Thymus (tissue), 11 donors: Measurements from ENCODE around the gene SIL1. TPM values are rescaled to one million over a fixed set of nuclear protein-coding genes. Genes with fewer than 3 reads are reported as not detected.

ENCODE experiments used
- DNase-seq, 9 donors: peaks; one replicate each; pipeline ENCODE4 v3.0.0-alpha.2; 2013; ENCODE audit warnings: low spot score in 9 of 9, low read depth in 6 of 9, missing footprints in 1 of 9
- H3K27ac ChIP-seq, 2 donors: one replicate each; pipeline ENCODE4 v1.5.1; 2013; ENCODE audit warnings: control low read depth in 1 of 2, low read depth in 1 of 2, low read length in 1 of 2, mild to moderate bottlenecking in 1 of 2, moderate library complexity in 1 of 2
- H3K27me3 ChIP-seq, 2 donors: one replicate each; pipeline ENCODE4 v1.5.1; 2013; ENCODE audit warnings: low read length in 1 of 2; ENCODE audit not compliant: control insufficient read depth in 2 of 2, insufficient read depth in 1 of 2
- H3K36me3 ChIP-seq, 2 donors: one replicate each; pipeline ENCODE4 v1.5.1; 2013; ENCODE audit warnings: low read length in 1 of 2, mild to moderate bottlenecking in 1 of 2, moderate library complexity in 1 of 2; ENCODE audit not compliant: control insufficient read depth in 2 of 2, insufficient read depth in 2 of 2
- H3K4me1 ChIP-seq, 2 donors: one replicate each; pipeline ENCODE4 v1.5.1; 2013; ENCODE audit warnings: low read length in 2 of 2; ENCODE audit not compliant: control insufficient read depth in 2 of 2, insufficient read depth in 2 of 2
- H3K4me3 ChIP-seq, 2 donors: one replicate each; pipeline ENCODE4 v1.5.1; 2013; ENCODE audit warnings: low read length in 2 of 2, control low read depth in 1 of 2, mild to moderate bottlenecking in 1 of 2
- H3K9me3 ChIP-seq, 2 donors: one replicate each; pipeline ENCODE4 v1.5.1; 2013; ENCODE audit warnings: low read length in 1 of 2, mild to moderate bottlenecking in 1 of 2; ENCODE audit not compliant: control insufficient read depth in 2 of 2, insufficient read depth in 1 of 2
- WGBS: extraction: QIAGEN DNeasy Blood & Tissue Kit; methylation state at CpG from one replicate; pipeline ENCODE4 v1.1.7; 2013; 5-methylcytosine and 5-hydroxymethylcytosine counted together
- polyA plus RNA-seq: library from polyadenylated mRNA; stranded (reverse); fragments of 200-250 nt; gene quantifications from one replicate; pipeline ENCODE4 v1.2.3, GENCODE V29; 2013
- total RNA-seq: library from RNA; stranded (reverse); fragments of 120-200 nt; gene quantifications from one replicate; pipeline ENCODE4 v1.2.4, GENCODE V29; 2013
- donor health status: healthy.

Gene SIL1
- total and polyA plus RNA-seq, 2 donors = 17.0 to 30.2 TPM

DNA sequence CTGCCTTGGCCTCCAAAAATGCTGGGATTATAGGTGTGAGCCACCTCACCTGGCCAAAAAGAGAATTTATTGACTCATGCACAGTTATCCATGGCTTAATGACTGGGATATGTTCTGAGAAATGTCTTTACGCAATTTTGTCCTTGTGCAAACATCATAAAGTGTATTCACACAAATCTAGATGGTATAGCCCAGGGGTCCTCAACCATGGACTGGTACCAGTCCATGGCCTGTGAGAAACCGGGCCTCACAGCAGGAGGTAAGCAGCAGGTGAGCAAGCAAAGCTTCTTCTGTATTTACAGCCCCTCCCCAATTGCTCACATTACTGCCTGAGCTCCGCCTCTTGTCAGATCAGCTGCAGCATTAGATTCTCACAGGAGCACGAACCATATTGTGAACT lies 12.4 kb upstream of the SIL1 start:
- Histone ChIP-seq H3K9me3 (no peaks in the 10 kb centered on the region), H3K4me3 (no peak overlapping the region), H3K36me3 (no peaks in the 10 kb centered on the region), H3K27me3 (no peaks in the 10 kb centered on the region), H3K4me1 (no peaks in the 10 kb centered on the region), H3K27ac (no peak overlapping the region)
- WGBS = 93% methylated on average over 4 of the region's 4 CpGs
- DNase-seq = no peak

DNA sequence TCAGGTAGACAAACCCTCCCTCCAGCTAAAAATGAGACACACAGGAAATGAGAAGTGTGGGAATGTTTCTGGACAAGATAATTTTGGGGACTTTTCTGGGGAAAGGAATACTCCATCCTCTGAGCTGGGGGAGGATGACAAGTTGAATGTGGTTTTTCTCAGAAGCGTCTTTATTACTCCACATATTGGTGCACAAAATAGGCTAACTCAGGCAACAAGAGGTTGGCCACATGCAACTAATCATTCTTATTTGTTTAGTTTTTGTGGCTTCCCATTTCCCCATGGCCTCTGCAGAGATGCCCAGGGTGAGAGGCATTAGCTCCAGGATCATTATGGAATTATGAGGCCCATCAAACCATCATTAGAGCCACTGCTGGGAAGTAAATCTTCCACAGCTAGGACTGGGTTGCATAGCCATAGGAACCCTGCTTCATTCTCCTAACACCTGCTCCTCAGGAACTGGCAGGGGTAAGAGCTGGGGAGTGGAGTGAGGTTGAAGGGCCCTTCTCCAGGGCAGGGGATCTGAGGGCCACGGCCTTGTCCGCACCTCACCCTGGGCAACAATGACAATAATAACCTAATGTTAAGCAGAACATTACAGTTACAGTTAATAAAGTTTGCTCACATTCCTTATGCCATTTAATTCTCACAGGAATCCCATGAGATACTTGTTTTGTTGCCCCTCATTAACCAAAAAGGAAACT lies 9.3 kb upstream of the SIL1 start:
- Histone ChIP-seq H3K36me3 (no peaks in the 10 kb centered on the region), H3K4me1 (peaks cover 0 to 8% of the 10 kb centered on the region in 2 donors), H3K27me3 (no peaks in the 10 kb centered on the region), H3K9me3 (no peaks in the 10 kb centered on the region), H3K4me3 (no peak overlapping the region), H3K27ac (no peak overlapping the region)
- no peak for DNase-seq
- WGBS = 95% methylated on average over 3 of the region's 3 CpGs

DNA sequence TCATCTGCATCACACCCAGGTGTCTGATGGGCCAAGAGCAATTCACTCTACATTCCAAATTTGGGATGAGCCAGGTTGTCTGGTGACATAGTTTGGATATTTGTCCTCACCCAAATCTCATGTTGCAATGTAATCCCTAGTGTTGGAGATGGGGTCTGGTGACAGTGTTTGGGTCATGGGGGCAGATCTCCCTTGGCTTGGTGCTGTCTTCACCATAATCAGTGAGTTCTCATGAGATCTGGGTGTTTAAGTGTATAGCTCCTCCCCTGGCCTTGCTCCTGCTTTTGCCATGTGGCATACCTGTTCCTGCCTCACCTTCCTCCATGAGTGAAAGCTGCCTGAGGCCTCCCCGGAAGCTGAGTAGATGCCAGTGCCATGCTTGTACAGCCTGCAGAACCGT lies 7.4 kb upstream of the SIL1 start:
- peaks cover 0 to 8% of the 10 kb centered on the region in 2 donors for H3K4me1 ChIP-seq
- H3K36me3 ChIP-seq = no peaks in the 10 kb centered on the region
- H3K27ac ChIP-seq = no peak overlapping the region
- 97% methylated on average over 2 of the region's 2 CpGs for WGBS
- H3K27me3 ChIP-seq = no peaks in the 10 kb centered on the region
- DNase-seq = no peak
- no peak overlapping the region for H3K4me3 ChIP-seq
- H3K9me3 ChIP-seq = no peaks in the 10 kb centered on the region

DNA sequence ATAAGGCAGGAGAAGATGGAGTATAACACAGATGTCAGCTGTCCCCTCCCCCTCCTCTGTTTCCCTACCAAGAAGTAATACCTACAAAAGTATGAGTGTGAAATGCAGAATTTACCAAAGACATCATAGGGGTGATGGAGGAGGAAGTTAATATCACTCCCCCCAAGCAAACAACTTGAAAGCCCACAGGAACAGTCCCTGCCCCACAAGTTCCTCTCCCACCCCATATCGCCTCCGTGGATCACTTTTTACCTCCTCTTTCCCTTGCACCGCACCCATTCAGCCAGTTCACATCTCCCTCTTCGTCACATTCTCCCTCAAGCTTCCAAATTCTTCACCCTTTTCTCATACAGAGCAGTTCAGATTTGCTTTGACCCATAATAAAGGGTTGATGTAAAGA lies 7.0 kb upstream of the SIL1 start:
- H3K4me1 ChIP-seq = peaks cover 0 to 8% of the 10 kb centered on the region in 2 donors
- H3K36me3 ChIP-seq = no peaks in the 10 kb centered on the region
- H3K9me3 ChIP-seq = no peaks in the 10 kb centered on the region
- H3K27me3 ChIP-seq = no peaks in the 10 kb centered on the region
- H3K4me3 ChIP-seq = no peak overlapping the region
- no peak for DNase-seq
- H3K27ac ChIP-seq = no peak overlapping the region
- WGBS = 43% methylated on average over 4 of the region's 4 CpGs

DNA sequence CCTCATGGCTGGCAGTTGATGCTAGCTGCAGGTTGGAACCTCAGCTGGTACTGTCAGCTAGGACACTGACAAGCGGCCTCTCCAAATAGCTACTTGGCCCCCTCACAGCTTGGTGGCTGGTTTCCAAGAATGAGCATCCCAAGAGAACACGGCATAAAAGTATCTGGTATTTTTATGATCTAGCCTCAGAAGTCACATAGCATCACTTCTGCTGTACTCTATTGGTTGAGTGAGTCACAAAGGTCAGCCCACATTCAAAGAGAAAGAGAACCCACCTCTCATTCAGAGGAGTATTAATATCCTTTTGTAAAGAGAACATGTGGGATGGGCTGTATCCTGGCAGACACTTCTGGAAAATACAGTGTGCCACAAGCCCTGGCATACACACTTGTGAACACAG lies 6.0 kb upstream of the SIL1 start:
- Histone ChIP-seq H3K4me3 (no peak overlapping the region), H3K36me3 (no peaks in the 10 kb centered on the region), H3K9me3 (no peaks in the 10 kb centered on the region), H3K4me1 (peaks cover 0 to 8% of the 10 kb centered on the region in 2 donors), H3K27ac (no peak overlapping the region), H3K27me3 (no peaks in the 10 kb centered on the region)
- 91% methylated on average over 2 of the region's 2 CpGs for WGBS
- no peak for DNase-seq

DNA sequence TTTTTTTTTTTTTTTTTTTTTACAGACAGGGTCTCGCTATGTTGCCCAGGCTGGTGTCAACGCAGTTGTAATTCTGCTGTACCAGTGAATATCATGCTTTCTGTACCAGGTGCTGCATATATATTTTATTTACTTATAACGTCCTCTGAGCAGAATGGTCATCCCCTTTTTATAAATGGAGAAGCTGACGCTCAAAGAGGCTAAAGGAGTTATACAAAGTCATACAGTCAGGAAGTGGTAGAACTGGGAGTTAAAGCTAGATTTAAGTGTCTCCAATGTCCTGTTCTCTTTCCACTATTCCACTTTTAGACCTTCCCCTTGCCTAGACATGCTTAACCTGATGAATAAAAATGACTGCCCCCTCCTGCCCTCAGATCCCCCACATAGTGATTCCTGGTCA lies 1.2 kb upstream of the SIL1 start:
- no peak for DNase-seq
- no peak overlapping the region for H3K27ac ChIP-seq
- H3K9me3 ChIP-seq = no peaks in the 10 kb centered on the region
- no peak overlapping the region for H3K4me3 ChIP-seq
- no peaks in the 10 kb centered on the region for H3K36me3 ChIP-seq
- no peaks in the 10 kb centered on the region for H3K27me3 ChIP-seq
- 97% methylated on average over 4 of the region's 4 CpGs for WGBS
- peaks cover 0 to 17% of the 10 kb centered on the region in 2 donors for H3K4me1 ChIP-seq

DNA sequence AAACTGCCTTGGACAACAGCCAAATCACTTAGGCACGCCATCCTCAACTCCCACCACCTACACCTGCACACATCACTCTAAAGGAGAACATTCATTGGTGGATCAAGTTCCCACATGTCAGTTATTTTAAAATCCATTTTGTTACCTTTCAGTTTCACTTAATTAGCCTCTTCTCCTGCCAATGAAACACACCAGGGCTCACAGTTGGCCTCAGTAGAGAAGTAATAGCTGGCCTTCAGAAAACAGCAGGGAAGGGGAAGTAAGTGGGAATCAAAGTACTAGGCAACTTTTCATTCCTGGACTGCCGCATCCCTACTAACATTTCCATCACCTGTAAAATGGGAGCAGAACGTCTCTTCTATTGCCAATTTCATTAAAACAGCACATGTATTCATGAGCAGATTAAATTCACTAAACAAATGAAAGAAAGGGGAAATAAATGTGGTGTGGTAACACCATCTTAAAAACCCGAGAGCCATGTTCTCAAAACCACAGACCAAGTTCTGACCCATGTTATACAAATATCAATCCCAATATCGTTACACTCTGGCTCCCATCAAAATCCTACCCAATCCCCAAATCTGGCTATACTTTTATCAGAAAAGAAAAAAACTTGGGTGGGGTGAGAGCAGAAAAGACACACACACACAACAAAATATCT lies 1.7 kb downstream of the SIL1 start:
- Histone ChIP-seq H3K27me3 (no peaks in the 10 kb centered on the region), H3K4me3 (no peak overlapping the region), H3K9me3 (no peaks in the 10 kb centered on the region), H3K4me1 (peaks cover 0 to 9% of the 10 kb centered on the region in 2 donors), H3K27ac (no peak overlapping the region), H3K36me3 (no peaks in the 10 kb centered on the region)
- 64% methylated on average over 5 of the region's 5 CpGs for WGBS
- no peak for DNase-seq

DNA sequence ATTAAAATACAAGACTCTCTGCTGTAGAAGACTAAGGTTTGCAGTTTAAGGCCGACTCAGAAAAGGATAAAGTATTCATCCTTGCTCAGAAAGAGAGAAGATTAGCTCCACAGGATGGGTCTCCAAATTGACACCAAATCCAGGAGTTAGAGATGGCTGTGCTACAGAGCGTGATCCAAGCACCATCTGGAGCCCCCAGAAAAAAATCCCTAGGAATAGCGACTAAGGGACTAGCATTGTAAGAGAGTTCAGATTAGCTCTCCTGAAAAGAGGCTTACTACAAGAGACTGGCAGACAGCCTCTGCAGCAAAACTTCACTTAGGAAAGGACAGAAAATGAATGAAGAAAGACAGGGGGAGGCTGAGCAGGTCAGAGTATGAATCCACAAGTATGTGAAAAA lies 3.7 kb downstream of the SIL1 start:
- Histone ChIP-seq H3K36me3 (no peaks in the 10 kb centered on the region), H3K4me1 (peaks cover 0 to 9% of the 10 kb centered on the region in 2 donors), H3K27ac (no peak overlapping the region), H3K27me3 (no peaks in the 10 kb centered on the region), H3K4me3 (no peak overlapping the region), H3K9me3 (no peaks in the 10 kb centered on the region)
- no peak for DNase-seq
- WGBS = 98% methylated on average over 3 of the region's 3 CpGs

DNA sequence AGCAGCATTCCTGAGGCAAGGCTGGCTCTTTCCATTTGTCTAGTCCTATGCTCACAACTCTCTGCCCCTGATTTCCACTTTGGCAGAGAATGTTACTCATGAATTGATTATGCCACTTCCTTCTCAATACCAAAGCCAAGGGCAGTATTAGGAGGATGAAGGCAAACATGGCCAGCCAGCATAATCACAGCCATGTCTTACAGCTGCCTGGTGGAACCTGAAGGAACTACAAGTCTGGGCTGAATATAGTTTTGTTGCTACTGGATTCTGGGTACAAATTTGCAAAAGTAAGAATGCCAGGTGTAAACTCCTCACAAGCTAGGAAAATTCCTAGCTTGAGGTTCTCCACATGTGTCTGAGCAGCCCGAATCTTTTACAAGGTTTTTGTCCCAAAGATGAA lies 4.2 kb downstream of the SIL1 start:
- Histone ChIP-seq H3K4me3 (no peak overlapping the region), H3K4me1 (peaks cover 0 to 9% of the 10 kb centered on the region in 2 donors), H3K9me3 (no peaks in the 10 kb centered on the region), H3K36me3 (peaks cover 0 to 2% of the 10 kb centered on the region in 2 donors), H3K27ac (no peak overlapping the region), H3K27me3 (no peaks in the 10 kb centered on the region)
- no peak for DNase-seq
- 97% methylated on average over 1 of the region's 1 CpG for WGBS
